Loucy (cell line): ENCODE measurements around the gene OR13A1.
"Not testable (repeated sequence)": the region's sequence is repeated elsewhere in the genome, so short reads cannot be mapped to it uniquely, and the experiment has no call there.

Experiments
- H2AFZ ChIP-seq: fragments of 200-600 bp; sonication (generic); 2 replicates; pipeline ENCODE4 v1.6.0; 2016; ENCODE audit warnings: antibody characterized with exemption, mild to moderate bottlenecking, low read length, moderate library complexity
- H3F3A ChIP-seq: fragments of 200-600 bp; 2 replicates; pipeline ENCODE4 v1.6.0; 2016; ENCODE audit warnings: antibody characterized with exemption, low read depth, mild to moderate bottlenecking
- H3K27me3 ChIP-seq: fragments of 200-600 bp; sonication (generic); 2 replicates; pipeline ENCODE4 v1.6.1; 2014; ENCODE audit warnings: low read length, mild to moderate bottlenecking; ENCODE audit not compliant: insufficient read depth, poor library complexity, severe bottlenecking
- H3K36me3 ChIP-seq: fragments of 200-600 bp; sonication (generic); 2 replicates; pipeline ENCODE4 v1.6.1; 2016; ENCODE audit warnings: low read length; ENCODE audit not compliant: insufficient read depth
- H3K4me1 ChIP-seq: fragments of 200-600 bp; sonication (generic); 2 replicates; pipeline ENCODE4 v1.5.1; 2014; ENCODE audit warnings: low read length, mild to moderate bottlenecking; ENCODE audit not compliant: insufficient read depth, poor library complexity, severe bottlenecking
- H3K4me2 ChIP-seq: fragments of 200-600 bp; sonication (generic); 2 replicates; pipeline ENCODE4 v1.6.0; 2014; ENCODE audit warnings: antibody characterized with exemption, low read length, low read depth, mild to moderate bottlenecking; ENCODE audit not compliant: poor library complexity, severe bottlenecking
- H3K4me3 ChIP-seq: fragments of 200-600 bp; sonication (generic); 2 replicates; pipeline ENCODE4 v1.5.1; 2014; ENCODE audit warnings: low read length, mild to moderate bottlenecking, mixed read lengths; ENCODE audit not compliant: poor library complexity, severe bottlenecking
- H3K79me2 ChIP-seq: fragments of 200-600 bp; sonication (generic); 2 replicates; pipeline ENCODE4 v1.6.1; 2014; ENCODE audit warnings: low read length; ENCODE audit not compliant: insufficient read depth
- H3K9ac ChIP-seq: fragments of 200-600 bp; sonication (generic); 2 replicates; pipeline ENCODE4 v1.6.0; 2014; ENCODE audit warnings: mild to moderate bottlenecking, low read depth, low read length, moderate library complexity; ENCODE audit not compliant: poor library complexity, severe bottlenecking
- H3K9me2 ChIP-seq: fragments of 200-600 bp; sonication (generic); replicated peaks from 2 replicates; pipeline ENCODE4 v1.6.1; 2016; ENCODE audit warnings: low read depth, low read length, mixed read lengths
- H3K9me3 ChIP-seq: fragments of 200-600 bp; sonication (generic); 2 replicates; pipeline ENCODE4 v1.6.1; 2014; ENCODE audit warnings: mild to moderate bottlenecking, antibody characterized with exemption, low read length, low read depth; ENCODE audit not compliant: insufficient read depth
- H4K20me1 ChIP-seq: fragments of 200-600 bp; sonication (generic); 2 replicates; pipeline ENCODE4 v1.6.0; 2014; ENCODE audit warnings: antibody characterized with exemption, low read length, mild to moderate bottlenecking; ENCODE audit not compliant: insufficient read depth, poor library complexity, severe bottlenecking
- CTCF ChIP-seq: fragments of 200-600 bp; sonication (generic); conservative IDR thresholded peaks from 2 replicates; pipeline ENCODE4 v1.5.1; 2014; ENCODE audit warnings: mild to moderate bottlenecking, antibody characterized with exemption, low read length
- EZH2phosphoT487 ChIP-seq: fragments of 200-600 bp; IDR thresholded peaks from 2 replicates; pipeline ENCODE4 v1.6.1; 2018; ENCODE audit warnings: antibody characterized with exemption, mild to moderate bottlenecking, moderate library complexity, borderline replicate concordance

Gene OR13A1

GRCh38 chr10:45278860-45279498, 36.4 kb downstream of the OR13A1 start:
- Histone ChIP-seq H3K4me1 (no peaks in the 10 kb centered on the region), H3K9me3 (no peaks in the 10 kb centered on the region), H3K9me2 (no peaks in the 10 kb centered on the region), H3K27me3 (no peaks in the 10 kb centered on the region), H2AFZ (no peak overlapping the region), H3F3A (no peaks in the 10 kb centered on the region), H3K79me2 (no peaks in the 10 kb centered on the region), H4K20me1 (no peaks in the 10 kb centered on the region), H3K4me3 (no peak overlapping the region), H3K36me3 (no peaks in the 10 kb centered on the region), H3K9ac (no peak overlapping the region), H3K4me2 (no peak overlapping the region)
- no peak for TF ChIP-seq CTCF
- TF ChIP-seq EZH2phosphoT487 = no peak

GRCh38 chr10:45276146-45276545, 39.3 kb downstream of the OR13A1 start:
- H4K20me1 ChIP-seq, H3K4me3 ChIP-seq, H3K27me3 ChIP-seq, H3K36me3 ChIP-seq, H3K9me2 ChIP-seq, H3K9me3 ChIP-seq, H3K4me1 ChIP-seq, H3K79me2 ChIP-seq, H3F3A ChIP-seq, H2AFZ ChIP-seq, H3K9ac ChIP-seq, H3K4me2 ChIP-seq: not testable (repeated sequence)

DNA sequence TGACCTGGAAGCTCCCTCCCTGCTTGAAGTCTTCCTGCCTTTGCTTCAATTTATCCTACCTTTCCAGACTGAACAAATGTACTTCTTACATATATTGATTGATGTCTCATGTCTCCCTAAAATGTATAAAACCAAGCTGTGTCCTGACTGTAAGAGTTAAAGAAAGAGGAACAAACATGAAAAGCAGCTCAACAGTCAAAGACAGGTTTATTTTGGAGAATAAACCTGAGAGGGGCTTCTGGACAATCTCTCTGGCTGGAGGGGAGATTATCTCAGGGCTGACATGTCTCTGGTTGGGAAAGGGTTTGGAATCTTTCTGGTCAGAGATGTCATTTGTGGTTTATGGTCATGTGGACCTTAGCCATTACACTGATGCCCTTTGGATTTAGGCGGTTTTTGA, 41.0 kb downstream of the OR13A1 start:
- H3K9me3 ChIP-seq = no peaks in the 10 kb centered on the region
- no peaks in the 10 kb centered on the region for H3K36me3 ChIP-seq
- no peaks in the 10 kb centered on the region for H3F3A ChIP-seq
- H3K4me2 ChIP-seq = no peak overlapping the region
- H3K27me3 ChIP-seq = no peaks in the 10 kb centered on the region
- no peak overlapping the region for H2AFZ ChIP-seq
- no peak overlapping the region for H3K4me3 ChIP-seq
- no peaks in the 10 kb centered on the region for H3K79me2 ChIP-seq
- no peak for TF ChIP-seq EZH2phosphoT487
- TF ChIP-seq CTCF = no peak
- H3K9ac ChIP-seq = no peak overlapping the region
- no peaks in the 10 kb centered on the region for H3K9me2 ChIP-seq
- no peaks in the 10 kb centered on the region for H3K4me1 ChIP-seq
- no peaks in the 10 kb centered on the region for H4K20me1 ChIP-seq

GRCh38 chr10:45267777-45268176, 47.6 kb downstream of the OR13A1 start:
- H3F3A ChIP-seq, H3K9me2 ChIP-seq, H3K36me3 ChIP-seq, H3K4me2 ChIP-seq, H2AFZ ChIP-seq, H4K20me1 ChIP-seq, H3K27me3 ChIP-seq, H3K4me1 ChIP-seq, H3K4me3 ChIP-seq, H3K79me2 ChIP-seq, H3K9ac ChIP-seq, H3K9me3 ChIP-seq: not testable (repeated sequence)
